ENCODE results near the gene CSRP2. TPM values are rescaled to one million over a fixed set of nuclear protein-coding genes. Genes with fewer than 3 reads are reported as not detected.

CSRP2 gene
- total RNA-seq, 1 experiment from 2014 or later = 157 TPM

- DNase-seq (ENCODE audit: low spot score) = no peak
- POLR2A ChIA-PET = no interaction called here
Measured at GRCh38 chr12:76914102-76914859, 35.5 kb upstream of the CSRP2 start.

More at GRCh38 chr12:76914102-76914859, 35.5 kb upstream of the CSRP2 start:
- H3K27me3 Mint-ChIP-seq (ENCODE audit: low read depth) = no peaks in the 10 kb centered on the region
- H3K27ac Mint-ChIP-seq = no peak overlapping the region
- no peaks in the 10 kb centered on the region for H3K36me3 Mint-ChIP-seq
- no peaks in the 10 kb centered on the region for H3K9me3 Mint-ChIP-seq
- CTCF ChIA-PET = no interaction called here
- ATAC-seq = no peak
- TF ChIP-seq SOX15 (CRISPR knock-in tag; IDR thresholded peaks at IDR 0.05) (no peak), CBFB (CRISPR knock-in tag; IDR thresholded peaks at IDR 0.05; ENCODE audit: low read depth) (no peak), IRF1 (CRISPR knock-in tag; IDR thresholded peaks at IDR 0.05) (no peak), NFE2L1 (CRISPR knock-in tag; IDR thresholded peaks at IDR 0.05) (no peak), ZNF232 (CRISPR knock-in tag; IDR thresholded peaks at IDR 0.05) (no peak), ATF3 (CRISPR knock-in tag; conservative IDR thresholded peaks at IDR 0.05) (no peak), HMGA2 (CRISPR knock-in tag; IDR thresholded peaks at IDR 0.05) (no peak), E2F5 (CRISPR knock-in tag; IDR thresholded peaks at IDR 0.05) (no peak), ZNF219 (CRISPR knock-in tag; IDR thresholded peaks at IDR 0.05; ENCODE audit: borderline replicate concordance) (no peak), ZNF425 (CRISPR knock-in tag; conservative IDR thresholded peaks at IDR 0.05) (no peak), NFYB (CRISPR knock-in tag; conservative IDR thresholded peaks at IDR 0.05; ENCODE audit: low read depth) (no peak), MYBL2 (CRISPR knock-in tag; IDR thresholded peaks at IDR 0.05) (no peak), AR (CRISPR knock-in tag; IDR thresholded peaks at IDR 0.05) (no peak), NFATC4 (CRISPR knock-in tag; IDR thresholded peaks at IDR 0.05) (no peak), JUN (CRISPR knock-in tag; IDR thresholded peaks at IDR 0.05) (no peak), ZBTB43 (CRISPR knock-in tag; IDR thresholded peaks at IDR 0.05) (no peak), ZNF423 (CRISPR knock-in tag; IDR thresholded peaks at IDR 0.05) (no peak), FOXP1 (CRISPR knock-in tag; IDR thresholded peaks at IDR 0.05; ENCODE audit: borderline replicate concordance) (no peak)
- peaks cover 26% of the 10 kb centered on the region for H3K4me1 Mint-ChIP-seq
- H3K4me3 Mint-ChIP-seq = no peak overlapping the region

All from WTC11 (cell line).